HepG2 (cell line): Measurements from ENCODE around the gene DIPK1A. TPM values are rescaled to one million over a fixed set of nuclear protein-coding genes. Genes with fewer than 3 reads are reported as not detected.

Source experiments
- BORCS8-MEF2B ChIP-seq: sonication (generic); formaldehyde crosslinking; IDR thresholded peaks from 2 replicates; pipeline ENCODE4 v1.8.0; 2022; ENCODE audit warnings: mild to moderate bottlenecking, missing genetic modification reagents
- CENPX ChIP-seq: sonication (generic); formaldehyde crosslinking; IDR thresholded peaks from 2 replicates; pipeline ENCODE4 v1.9.0; 2021; ENCODE audit warnings: mild to moderate bottlenecking, missing genetic modification reagents, moderate library complexity
- ETV6 ChIP-seq: sonication (generic); formaldehyde crosslinking; conservative IDR thresholded peaks from 2 replicates; pipeline ENCODE4 v1.4.0; 2020; ENCODE audit warnings: missing genetic modification reagents
- HNF4A ChIP-seq: sonication (generic); formaldehyde crosslinking; IDR thresholded peaks from 2 replicates; pipeline ENCODE4 v1.4.0; 2020; ENCODE audit warnings: missing genetic modification reagents
- HNRNPH1 ChIP-seq: fragments of 200-400 bp; formaldehyde crosslinking; optimal IDR thresholded peaks from 2 replicates; pipeline ENCODE3; 2017; ENCODE audit warnings: mild to moderate bottlenecking, low read depth, low read length
- LBX2 ChIP-seq: sonication (generic); formaldehyde crosslinking; IDR thresholded peaks from 2 replicates; pipeline ENCODE4 v1.5.0; 2020; ENCODE audit warnings: missing genetic modification reagents, mild to moderate bottlenecking, borderline replicate concordance
- NONO ChIP-seq, 2 experiments: fragments of 450-650 bp in 1 of 2; sonication (generic) in 1 of 2; formaldehyde crosslinking in 1 of 2; IDR thresholded peaks in 1 of 2; conservative IDR thresholded peaks in 1 of 2; 2 replicates each; pipeline versions ENCODE4 v1.6.1 to v1.8.0; 2017 to 2022; ENCODE audit warnings: mild to moderate bottlenecking in 1 of 2, missing genetic modification reagents in 1 of 2, moderate library complexity in 1 of 2
- NR2F1 ChIP-seq, 2 experiments: fragments of 450-650 bp in 1 of 2; formaldehyde crosslinking in 1 of 2; IDR thresholded peaks; 2 replicates each; pipeline versions ENCODE4 v1.5.0 to v1.6.1; 2016 to 2020; ENCODE audit warnings: mild to moderate bottlenecking in 1 of 2, missing compliant biosample characterization in 1 of 2, missing genetic modification reagents in 1 of 2, moderate library complexity in 1 of 2
- PAF1 ChIP-seq: IDR thresholded peaks from 2 replicates; pipeline ENCODE4 v1.6.1; 2016; ENCODE audit warnings: missing genetic modification reagents, missing compliant biosample characterization
- SKI ChIP-seq: fragments of 450-650 bp; IDR thresholded peaks from one replicate; pipeline ENCODE4 v1.6.1; 2018; ENCODE audit warnings: mild to moderate bottlenecking; ENCODE audit not compliant: partially characterized antibody
- TMF1 ChIP-seq: sonication (generic); formaldehyde crosslinking; IDR thresholded peaks from 2 replicates; pipeline ENCODE4 v1.8.1; 2022; ENCODE audit warnings: low read depth, missing genetic modification reagents
- USF2 ChIP-seq, 2 experiments: sonication (generic) in 1 of 2; formaldehyde crosslinking in 1 of 2; IDR thresholded peaks; 2 replicates each; pipeline versions ENCODE4 v1.5.1 to v1.6.1; 2011 to 2020; ENCODE audit warnings: borderline replicate concordance in 1 of 2, low read depth in 1 of 2, low read length in 1 of 2, mild to moderate bottlenecking in 1 of 2, missing genetic modification reagents in 1 of 2, moderate library complexity in 1 of 2
- WIZ ChIP-seq: sonication (generic); formaldehyde crosslinking; IDR thresholded peaks from 2 replicates; pipeline ENCODE4 v1.5.1; 2020; ENCODE audit warnings: mild to moderate bottlenecking, missing genetic modification reagents
- ZFP62 ChIP-seq: sonication (generic); formaldehyde crosslinking; IDR thresholded peaks from 2 replicates; pipeline ENCODE4 v1.4.0; 2020; ENCODE audit warnings: missing genetic modification reagents
- ZMAT5 ChIP-seq: sonication (generic); formaldehyde crosslinking; IDR thresholded peaks from 2 replicates; pipeline ENCODE4 v1.5.0; 2020; ENCODE audit warnings: mild to moderate bottlenecking, low read depth, missing genetic modification reagents, borderline replicate concordance
- ZNF138 ChIP-seq: sonication (generic); formaldehyde crosslinking; IDR thresholded peaks from 2 replicates; pipeline ENCODE4 v1.5.0; 2020; ENCODE audit warnings: mild to moderate bottlenecking, low read depth, missing genetic modification reagents
- ZNF337 ChIP-seq: sonication (generic); formaldehyde crosslinking; IDR thresholded peaks from 2 replicates; pipeline ENCODE4 v1.5.1; 2020; ENCODE audit warnings: missing genetic modification reagents, low read depth, mild to moderate bottlenecking, borderline replicate concordance
- ZNF563 ChIP-seq: sonication (generic); formaldehyde crosslinking; IDR thresholded peaks from 2 replicates; pipeline ENCODE4 v1.8.0; 2022; ENCODE audit warnings: mild to moderate bottlenecking, moderate library complexity, missing genetic modification reagents
- ZNF639 ChIP-seq: conservative IDR thresholded peaks from 2 replicates; pipeline ENCODE4 v1.6.1; 2018; ENCODE audit warnings: missing genetic modification reagents
- ZNF670 ChIP-seq: sonication (generic); formaldehyde crosslinking; IDR thresholded peaks from 2 replicates; pipeline ENCODE4 v1.8.0; 2022; ENCODE audit warnings: mild to moderate bottlenecking, missing genetic modification reagents, borderline replicate concordance
- ZSCAN25 ChIP-seq: sonication (generic); formaldehyde crosslinking; IDR thresholded peaks from 2 replicates; pipeline ENCODE4 v1.8.0; 2022; ENCODE audit warnings: mild to moderate bottlenecking, missing genetic modification reagents
- ZSCAN29 ChIP-seq: sonication (generic); formaldehyde crosslinking; conservative IDR thresholded peaks from 2 replicates; pipeline ENCODE4 v1.4.0; 2020; ENCODE audit warnings: mild to moderate bottlenecking, missing genetic modification reagents
- polyA plus RNA-seq, 8 experiments: library from polyadenylated mRNA; depleted of rRNA in 3 of 8; stranded (reverse) in 7 of 8; unstranded in 1 of 8; fragments of >200 nt; fragmentation: Illumina TruSeq in 4 of 8; extraction: Trizol in 4 of 8; gene quantifications; 2 replicates each; pipeline versions ENCODE4 v1.2.1 to v1.2.3, GENCODE V29; 2011 to 2016; ENCODE audit warnings: low read depth in 4 of 8, missing spikeins in 1 of 8, mixed read lengths in 1 of 8; ENCODE audit not compliant: insufficient read depth in 1 of 8
- total RNA-seq, 5 experiments: library from RNA; depleted of rRNA; stranded (reverse); fragments of >200 nt; fragmentation: Illumina TruSeq; extraction: Trizol; gene quantifications; 2 replicates each; pipeline ENCODE4 v1.2.3, GENCODE V29; 2016; ENCODE audit warnings: low read depth in 1 of 5

DIPK1A gene
- total and polyA plus RNA-seq, 2 of the 13 experiments (the other 11 are each of a cell fraction or from before 2014, with no cell fraction given) = 8.4 TPM

GRCh38 chr1:92831762-92832536 lies 129.3 kb downstream of the DIPK1A start, which contains the start of gene RPL5 (continued):
- TF ChIP-seq HNF4A (CRISPR knock-in tag) (peak; percentile 57; the same call in 1 of the 2 replicates), ZNF563 (peak; percentile 98), ZNF639 (CRISPR knock-in tag) (peak; percentile 72; the same call in 1 of the 2 replicates), BORCS8-MEF2B (CRISPR knock-in tag) (peak; percentile 98), NONO (IDR thresholded peaks at IDR 0.05) (no peak), NONO (CRISPR knock-in tag; conservative IDR thresholded peaks at IDR 0.05) (peak; percentile 98), ZNF337 (CRISPR knock-in tag) (no peak; the same call in 1 of the 2 replicates), HNRNPH1 (no peak), SKI (peak; percentile 61), ZSCAN25 (CRISPR knock-in tag) (peak; percentile 86), ZMAT5 (no peak), PAF1 (CRISPR knock-in tag) (no peak), LBX2 (CRISPR knock-in tag) (peak; percentile 31; the same call in 1 of the 2 replicates), NR2F1 (CRISPR knock-in tag; IDR thresholded peaks at IDR 0.05) (no peak), ZSCAN29 (CRISPR knock-in tag) (peak; percentile 91), CENPX (CRISPR knock-in tag) (no peak), ZFP62 (CRISPR knock-in tag) (no peak; the same call in 1 of the 2 replicates), ZNF670 (CRISPR knock-in tag) (peak; percentile 99), USF2 (IDR thresholded peaks at IDR 0.05; ENCODE audit: low read depth, low read length) (no peak), USF2 (CRISPR knock-in tag; IDR thresholded peaks at IDR 0.05; ENCODE audit: borderline replicate concordance) (no peak; the same call in 1 of the 2 replicates), ETV6 (peak; percentile 64; the same call in 1 of the 2 replicates), WIZ (CRISPR knock-in tag) (0 out of 2 replicates have a peak, but pooled peaks have one; percentile 80), ZNF138 (no peak), TMF1 (CRISPR knock-in tag) (peak; percentile 77; the same call in 1 of the 2 replicates)
